ENCODE results near the gene GSTM5.

GRCh38 chr1:109669246-109669948, 42.7 kb upstream of the GSTM5 start:
- TF ChIP-seq CTCF (IDR thresholded peaks at IDR 0.05) (no peak), POLR2A (IDR thresholded peaks at IDR 0.05) (no peak)

Data from prostate gland (tissue), 2 donors.